ENCODE measurements around the gene TEC. TPM values are rescaled to one million over a fixed set of nuclear protein-coding genes. Genes with fewer than 3 reads are reported as not detected.
"Not testable (repeated sequence)": the region's sequence is repeated elsewhere in the genome, so short reads cannot be mapped to it uniquely, and the experiment has no call there.

The TEC gene
- total and polyA plus RNA-seq, 2 experiments from 2014 or later: 2.9 to 3.0 TPM

GRCh38 chr4:48296365-48296764 is 26.7 kb upstream of the TEC start (continued):
- TF ChIP-seq JUNB (IDR thresholded peaks at IDR 0.05; ENCODE audit: unreplicated experiment): no peak
- TF ChIP-seq, protein P1, sequence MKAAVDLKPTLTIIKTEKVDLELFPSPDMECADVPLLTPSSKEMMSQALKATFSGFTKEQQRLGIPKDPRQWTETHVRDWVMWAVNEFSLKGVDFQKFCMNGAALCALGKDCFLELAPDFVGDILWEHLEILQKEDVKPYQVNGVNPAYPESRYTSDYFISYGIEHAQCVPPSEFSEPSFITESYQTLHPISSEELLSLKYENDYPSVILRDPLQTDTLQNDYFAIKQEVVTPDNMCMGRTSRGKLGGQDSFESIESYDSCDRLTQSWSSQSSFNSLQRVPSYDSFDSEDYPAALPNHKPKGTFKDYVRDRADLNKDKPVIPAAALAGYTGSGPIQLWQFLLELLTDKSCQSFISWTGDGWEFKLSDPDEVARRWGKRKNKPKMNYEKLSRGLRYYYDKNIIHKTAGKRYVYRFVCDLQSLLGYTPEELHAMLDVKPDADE (IDR thresholded peaks at IDR 0.05): no peak
- TF ChIP-seq, protein P2, sequence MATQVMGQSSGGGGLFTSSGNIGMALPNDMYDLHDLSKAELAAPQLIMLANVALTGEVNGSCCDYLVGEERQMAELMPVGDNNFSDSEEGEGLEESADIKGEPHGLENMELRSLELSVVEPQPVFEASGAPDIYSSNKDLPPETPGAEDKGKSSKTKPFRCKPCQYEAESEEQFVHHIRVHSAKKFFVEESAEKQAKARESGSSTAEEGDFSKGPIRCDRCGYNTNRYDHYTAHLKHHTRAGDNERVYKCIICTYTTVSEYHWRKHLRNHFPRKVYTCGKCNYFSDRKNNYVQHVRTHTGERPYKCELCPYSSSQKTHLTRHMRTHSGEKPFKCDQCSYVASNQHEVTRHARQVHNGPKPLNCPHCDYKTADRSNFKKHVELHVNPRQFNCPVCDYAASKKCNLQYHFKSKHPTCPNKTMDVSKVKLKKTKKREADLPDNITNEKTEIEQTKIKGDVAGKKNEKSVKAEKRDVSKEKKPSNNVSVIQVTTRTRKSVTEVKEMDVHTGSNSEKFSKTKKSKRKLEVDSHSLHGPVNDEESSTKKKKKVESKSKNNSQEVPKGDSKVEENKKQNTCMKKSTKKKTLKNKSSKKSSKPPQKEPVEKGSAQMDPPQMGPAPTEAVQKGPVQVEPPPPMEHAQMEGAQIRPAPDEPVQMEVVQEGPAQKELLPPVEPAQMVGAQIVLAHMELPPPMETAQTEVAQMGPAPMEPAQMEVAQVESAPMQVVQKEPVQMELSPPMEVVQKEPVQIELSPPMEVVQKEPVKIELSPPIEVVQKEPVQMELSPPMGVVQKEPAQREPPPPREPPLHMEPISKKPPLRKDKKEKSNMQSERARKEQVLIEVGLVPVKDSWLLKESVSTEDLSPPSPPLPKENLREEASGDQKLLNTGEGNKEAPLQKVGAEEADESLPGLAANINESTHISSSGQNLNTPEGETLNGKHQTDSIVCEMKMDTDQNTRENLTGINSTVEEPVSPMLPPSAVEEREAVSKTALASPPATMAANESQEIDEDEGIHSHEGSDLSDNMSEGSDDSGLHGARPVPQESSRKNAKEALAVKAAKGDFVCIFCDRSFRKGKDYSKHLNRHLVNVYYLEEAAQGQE (IDR thresholded peaks at IDR 0.05; ENCODE audit: unreplicated experiment): no peak
- TF ChIP-seq NANOG (IDR thresholded peaks at IDR 0.05; ENCODE audit: borderline replicate concordance): no peak
- TF ChIP-seq EZH2phosphoT487 (IDR thresholded peaks at IDR 0.05; ENCODE audit: unreplicated experiment): no peak

DNA sequence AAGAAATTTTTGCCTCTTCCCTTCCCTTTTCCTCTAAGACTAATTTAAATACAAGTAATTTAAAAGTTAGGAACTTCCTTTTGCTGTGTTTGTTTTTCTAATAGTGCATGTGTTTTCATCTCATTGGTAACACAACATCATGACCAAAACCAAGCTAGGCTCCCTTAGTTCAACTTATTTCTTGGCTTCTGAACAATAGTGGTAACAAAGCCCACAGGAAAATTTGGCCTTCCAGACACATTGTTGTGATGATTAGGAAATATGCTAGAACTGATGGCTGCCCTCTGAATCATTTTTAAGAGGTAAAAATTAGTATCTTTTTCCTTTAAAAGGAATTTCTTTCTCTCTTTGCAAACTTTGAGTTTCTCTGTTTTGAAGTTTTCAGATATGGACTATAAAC is 25.5 kb upstream of the TEC start:
- Mint-ChIP-seq H3K27me3 (ENCODE audit: insufficient read depth, low read depth, poor library complexity) (no peaks in the 10 kb centered on the region), H3K4me1 (no peaks in the 10 kb centered on the region), H3K9me3 (peaks cover 23% of the 10 kb centered on the region), H3K4me3 (no peak overlapping the region), H3K27ac (no peak overlapping the region), H3K36me3 (ENCODE audit: low read depth) (peaks cover 22% of the 10 kb centered on the region; the same call in 2 of the 3 replicates)
- no peaks in the 10 kb centered on the region for H4K20me1 ChIP-seq (replicated peaks; ENCODE audit: insufficient read depth)
- ATAC-seq (no peak), DNase-seq (ENCODE audit: low spot score) (no peak)
- no peaks in the 10 kb centered on the region for H3K9me2 ChIP-seq (ENCODE audit: insufficient read depth)
- H3K4me2 ChIP-seq: no peak overlapping the region
- no peaks in the 10 kb centered on the region for H3K36me3 ChIP-seq (ENCODE audit: insufficient read depth)
- no peak overlapping the region for H2AFZ ChIP-seq
- no peak for TF ChIP-seq JUNB (IDR thresholded peaks at IDR 0.05; ENCODE audit: unreplicated experiment)
- TF ChIP-seq NANOG (IDR thresholded peaks at IDR 0.05; ENCODE audit: borderline replicate concordance): no peak
- no peak for TF ChIP-seq ZNF331 (CRISPR knock-in tag; IDR thresholded peaks at IDR 0.05; ENCODE audit: low read depth)
- TF ChIP-seq EZH2 (IDR thresholded peaks at IDR 0.05; ENCODE audit: low read depth, unreplicated experiment): no peak
- TF ChIP-seq STAT1 (IDR thresholded peaks at IDR 0.05; ENCODE audit: unreplicated experiment): no peak
- TF ChIP-seq CREB1 (CRISPR knock-in tag; IDR thresholded peaks at IDR 0.05; ENCODE audit: low read depth): no peak
- no peaks in the 10 kb centered on the region for H3K79me2 ChIP-seq (replicated peaks; ENCODE audit: insufficient read depth)
- H3F3A ChIP-seq (replicated peaks; ENCODE audit: low read depth): no peaks in the 10 kb centered on the region
- no peak overlapping the region for H3K27ac ChIP-seq (ENCODE audit: low read depth)
- H3K4me3 ChIP-seq: no peak overlapping the region
- H3K4me1 ChIP-seq (ENCODE audit: insufficient read depth): no peaks in the 10 kb centered on the region
- H3K27me3 ChIP-seq (ENCODE audit: insufficient read depth): no peaks in the 10 kb centered on the region

- Mint-ChIP-seq H3K9me3 (peaks cover 23% of the 10 kb centered on the region), H3K36me3 (ENCODE audit: low read depth) (peaks cover 22% of the 10 kb centered on the region; the same call in 2 of the 3 replicates)
- H3K27me3 ChIP-seq (ENCODE audit: insufficient read depth); H2AFZ ChIP-seq; H3K27ac ChIP-seq (ENCODE audit: low read depth); H3K36me3 ChIP-seq (ENCODE audit: insufficient read depth); H3K4me3 ChIP-seq; H4K20me1 ChIP-seq (replicated peaks; ENCODE audit: insufficient read depth); ATAC-seq; H3K27me3 Mint-ChIP-seq (ENCODE audit: insufficient read depth, low read depth, poor library complexity); H3K9me2 ChIP-seq (ENCODE audit: insufficient read depth); H3K4me2 ChIP-seq; H3K4me3 Mint-ChIP-seq; H3K4me1 Mint-ChIP-seq; H3K27ac Mint-ChIP-seq; H3K79me2 ChIP-seq (replicated peaks; ENCODE audit: insufficient read depth); H3F3A ChIP-seq (replicated peaks; ENCODE audit: low read depth); H3K4me1 ChIP-seq (ENCODE audit: insufficient read depth); DNase-seq (ENCODE audit: low spot score): not testable (repeated sequence)
Measured at GRCh38 chr4:48292218-48292790, 22.7 kb upstream of the TEC start.
